Muscle layer of colon (tissue), 2 donors: ENCODE data around the gene RELN.

Experiments used
- H3K27ac ChIP-seq: one replicate; pipeline ENCODE4 v1.7.0; 2013; ENCODE audit warnings: low read depth, mild to moderate bottlenecking, low read length, moderate library complexity
- H3K27me3 ChIP-seq, 2 donors: one replicate each; pipeline ENCODE4 v1.7.0; 2013; ENCODE audit warnings: low read length in 2 of 2, mild to moderate bottlenecking in 2 of 2; ENCODE audit not compliant: insufficient read depth in 2 of 2, control insufficient read depth in 1 of 2
- H3K36me3 ChIP-seq: one replicate; pipeline ENCODE4 v1.7.0; 2013; ENCODE audit warnings: mild to moderate bottlenecking, low read length; ENCODE audit not compliant: insufficient read depth
- H3K4me1 ChIP-seq: one replicate; pipeline ENCODE4 v1.7.0; 2013; ENCODE audit warnings: mild to moderate bottlenecking, low read length; ENCODE audit not compliant: insufficient read depth
- H3K4me3 ChIP-seq, 2 donors: one replicate each; pipeline ENCODE4 v1.7.0; 2013; ENCODE audit warnings: low read length in 2 of 2, low read depth in 1 of 2, mild to moderate bottlenecking in 1 of 2, moderate library complexity in 1 of 2
- H3K9ac ChIP-seq: one replicate; pipeline ENCODE4 v1.7.0; 2013; ENCODE audit warnings: low read length
- H3K9me3 ChIP-seq: one replicate; pipeline ENCODE4 v1.7.0; 2013; ENCODE audit warnings: mild to moderate bottlenecking, low read length
- donor health status: abdominal sarcoma.
- donor health status: Adenocarcinoma of cecum.

Gene RELN

GRCh38 chr7:103937680-103938079 lies 51.8 kb downstream of the RELN start:
- no peaks in the 10 kb centered on the region for H3K9me3 ChIP-seq
- no peaks in the 10 kb centered on the region for H3K27me3 ChIP-seq
- H3K27ac ChIP-seq, result no peak overlapping the region
- H3K9ac ChIP-seq, result no peak overlapping the region
- no peaks in the 10 kb centered on the region for H3K36me3 ChIP-seq
- no peak overlapping the region for H3K4me3 ChIP-seq
- H3K4me1 ChIP-seq, result no peaks in the 10 kb centered on the region

GRCh38 chr7:103936558-103936957 lies 52.9 kb downstream of the RELN start:
- Histone ChIP-seq H3K9ac (no peak overlapping the region), H3K27ac (no peak overlapping the region), H3K4me1 (no peaks in the 10 kb centered on the region), H3K9me3 (no peaks in the 10 kb centered on the region), H3K36me3 (no peaks in the 10 kb centered on the region), H3K27me3 (no peaks in the 10 kb centered on the region), H3K4me3 (no peak overlapping the region)

GRCh38 chr7:103934508-103934907 lies 55.0 kb downstream of the RELN start:
- Histone ChIP-seq H3K27me3 (no peaks in the 10 kb centered on the region), H3K4me1 (no peaks in the 10 kb centered on the region), H3K9me3 (no peaks in the 10 kb centered on the region), H3K4me3 (no peak overlapping the region), H3K27ac (no peak overlapping the region), H3K36me3 (no peaks in the 10 kb centered on the region), H3K9ac (no peak overlapping the region)

- no peaks in the 10 kb centered on the region for H3K4me1 ChIP-seq
- H3K27ac ChIP-seq, result no peak overlapping the region
- H3K9ac ChIP-seq, result no peak overlapping the region
Observed at GRCh38 chr7:103932389-103932788, 57.1 kb downstream of the RELN start.

GRCh38 chr7:103929901-103930311 lies 59.6 kb downstream of the RELN start:
- Histone ChIP-seq H3K9me3 (no peaks in the 10 kb centered on the region), H3K9ac (no peak overlapping the region), H3K4me3 (no peak overlapping the region), H3K4me1 (no peaks in the 10 kb centered on the region), H3K27ac (no peak overlapping the region), H3K27me3 (no peaks in the 10 kb centered on the region), H3K36me3 (no peaks in the 10 kb centered on the region)

More at GRCh38 chr7:103932389-103932788, 57.1 kb downstream of the RELN start:
- no peaks in the 10 kb centered on the region for H3K27me3 ChIP-seq
- no peaks in the 10 kb centered on the region for H3K9me3 ChIP-seq
- H3K4me3 ChIP-seq, result no peak overlapping the region
- no peaks in the 10 kb centered on the region for H3K36me3 ChIP-seq

GRCh38 chr7:103928581-103928980 lies 60.9 kb downstream of the RELN start:
- Histone ChIP-seq H3K27ac (no peak overlapping the region), H3K9ac (no peak overlapping the region), H3K27me3 (no peaks in the 10 kb centered on the region), H3K36me3 (no peaks in the 10 kb centered on the region), H3K4me1 (no peaks in the 10 kb centered on the region), H3K9me3 (no peaks in the 10 kb centered on the region), H3K4me3 (no peak overlapping the region)

- Histone ChIP-seq H3K27ac (no peak overlapping the region), H3K4me3 (no peak overlapping the region), H3K9me3 (no peaks in the 10 kb centered on the region), H3K36me3 (no peaks in the 10 kb centered on the region), H3K9ac (no peak overlapping the region), H3K27me3 (no peaks in the 10 kb centered on the region), H3K4me1 (no peaks in the 10 kb centered on the region)
Observed at GRCh38 chr7:103924184-103924583, 65.3 kb downstream of the RELN start.

GRCh38 chr7:103922407-103922806 lies 67.1 kb downstream of the RELN start:
- H3K4me3 ChIP-seq, result no peak overlapping the region
- H3K27me3 ChIP-seq, result no peaks in the 10 kb centered on the region
- no peaks in the 10 kb centered on the region for H3K36me3 ChIP-seq
- no peak overlapping the region for H3K27ac ChIP-seq
- H3K9me3 ChIP-seq, result no peaks in the 10 kb centered on the region
- no peaks in the 10 kb centered on the region for H3K4me1 ChIP-seq
- no peak overlapping the region for H3K9ac ChIP-seq

GRCh38 chr7:103921692-103922091 lies 67.8 kb downstream of the RELN start:
- Histone ChIP-seq H3K9ac (no peak overlapping the region), H3K9me3 (no peaks in the 10 kb centered on the region), H3K4me3 (no peak overlapping the region), H3K4me1 (no peaks in the 10 kb centered on the region), H3K27me3 (no peaks in the 10 kb centered on the region), H3K27ac (no peak overlapping the region), H3K36me3 (no peaks in the 10 kb centered on the region)

- Histone ChIP-seq H3K36me3 (no peaks in the 10 kb centered on the region), H3K4me3 (no peak overlapping the region), H3K9me3 (no peaks in the 10 kb centered on the region), H3K27ac (no peak overlapping the region), H3K27me3 (no peaks in the 10 kb centered on the region), H3K4me1 (no peaks in the 10 kb centered on the region), H3K9ac (no peak overlapping the region)
Observed at GRCh38 chr7:103919272-103919868, 70.1 kb downstream of the RELN start.

GRCh38 chr7:103918631-103919271 lies 70.7 kb downstream of the RELN start:
- H3K4me3 ChIP-seq, result no peak overlapping the region
- H3K27ac ChIP-seq, result no peak overlapping the region

More at GRCh38 chr7:103918631-103919271, 70.7 kb downstream of the RELN start:
- no peaks in the 10 kb centered on the region for H3K4me1 ChIP-seq
- H3K36me3 ChIP-seq, result no peaks in the 10 kb centered on the region
- no peaks in the 10 kb centered on the region for H3K27me3 ChIP-seq
- no peak overlapping the region for H3K9ac ChIP-seq
- H3K9me3 ChIP-seq, result no peaks in the 10 kb centered on the region
